Measurements from ENCODE around the gene CYP19A1.
"Not testable (repeated sequence)": the region's sequence is repeated elsewhere in the genome, so short reads cannot be mapped to it uniquely, and the experiment has no call there.

CYP19A1 gene

DNA sequence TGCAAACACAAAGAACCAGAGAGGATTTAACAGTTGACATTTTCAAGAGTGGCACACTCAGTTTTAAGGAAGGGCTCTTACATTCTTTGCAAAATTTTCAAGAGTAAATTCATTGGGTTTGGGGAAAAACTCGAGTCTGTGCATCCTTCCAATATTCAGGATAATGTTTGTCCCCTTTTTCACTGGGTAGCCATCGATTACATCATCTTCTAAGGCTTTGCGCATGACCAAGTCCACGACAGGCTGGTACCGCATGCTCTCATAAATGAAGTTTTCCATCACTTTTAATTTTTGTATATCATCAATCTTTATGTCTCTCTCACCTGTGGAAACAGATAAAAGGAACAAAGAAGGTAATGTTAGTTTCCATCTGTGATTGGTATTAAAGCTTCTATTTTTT is 126.2 kb downstream of the CYP19A1 start:
- no peak for DNase-seq (ENCODE audit: low read depth)

GRCh38 chr15:51205050-51205975 is 133.1 kb downstream of the CYP19A1 start:
- DNase-seq (ENCODE audit: low read depth): no peak

DNA sequence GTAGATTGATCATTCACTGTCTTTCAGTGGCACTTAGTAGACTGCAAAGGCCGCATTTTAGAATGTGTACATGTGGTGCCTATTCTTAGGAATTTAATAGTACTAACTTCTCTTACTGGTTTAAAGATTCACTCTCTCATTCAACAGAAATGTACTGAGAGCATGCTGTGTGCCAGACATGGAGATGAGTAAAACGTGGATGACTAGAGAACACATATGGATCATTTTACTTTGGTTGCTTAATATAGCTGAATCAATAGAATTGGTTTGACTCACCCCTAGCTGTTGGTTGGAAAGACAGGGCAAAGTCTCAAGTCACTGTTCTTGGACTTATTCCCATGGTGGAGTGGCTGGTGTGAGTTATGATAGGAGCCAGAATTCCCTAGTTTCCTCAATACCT is 134.6 kb downstream of the CYP19A1 start:
- DNase-seq (ENCODE audit: low read depth): no peak

GRCh38 chr15:51202783-51203182 is 135.6 kb downstream of the CYP19A1 start:
- no peak for DNase-seq (ENCODE audit: low read depth)

- DNase-seq (ENCODE audit: low read depth): no peak
These were observed 136.8 kb downstream of the CYP19A1 start for GRCh38 chr15:51201581-51201980.

- no peak for DNase-seq (ENCODE audit: low read depth)
These were observed 137.6 kb downstream of the CYP19A1 start for GRCh38 chr15:51200792-51201191.

GRCh38 chr15:51199541-51199940 is 138.9 kb downstream of the CYP19A1 start:
- DNase-seq (ENCODE audit: low read depth): no peak

DNA sequence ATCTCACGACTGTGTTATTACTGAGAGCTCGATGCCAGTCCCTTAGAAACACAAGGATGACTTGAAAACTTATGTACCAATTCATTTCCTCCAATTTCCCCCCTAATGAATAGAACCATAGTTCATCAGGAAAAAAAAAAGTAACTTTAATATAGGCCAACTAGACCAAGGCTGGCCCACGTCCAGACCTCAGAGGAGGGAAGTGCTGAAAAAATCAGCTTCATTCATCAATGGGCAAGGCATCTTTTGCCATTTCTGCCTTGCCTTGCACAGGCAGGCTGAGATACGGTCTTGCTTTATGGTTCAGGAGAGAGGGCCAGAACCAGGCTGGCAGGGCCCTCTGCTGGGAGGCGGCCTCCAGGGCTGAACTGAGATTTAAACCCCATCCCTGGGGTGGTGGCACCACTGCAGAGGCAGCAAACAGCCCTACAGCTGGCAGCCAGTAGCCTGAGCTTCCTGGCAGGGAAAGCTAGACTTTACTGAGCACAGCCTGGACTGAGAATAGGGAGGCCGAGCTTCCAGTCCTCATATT is 139.6 kb downstream of the CYP19A1 start:
- no peak for DNase-seq (ENCODE audit: low read depth)

- DNase-seq (ENCODE audit: low read depth): no peak
These were observed 142.9 kb downstream of the CYP19A1 start for GRCh38 chr15:51195459-51195858.

- DNase-seq (ENCODE audit: low read depth): no peak
These were observed 144.4 kb downstream of the CYP19A1 start for GRCh38 chr15:51193979-51194378.

DNA sequence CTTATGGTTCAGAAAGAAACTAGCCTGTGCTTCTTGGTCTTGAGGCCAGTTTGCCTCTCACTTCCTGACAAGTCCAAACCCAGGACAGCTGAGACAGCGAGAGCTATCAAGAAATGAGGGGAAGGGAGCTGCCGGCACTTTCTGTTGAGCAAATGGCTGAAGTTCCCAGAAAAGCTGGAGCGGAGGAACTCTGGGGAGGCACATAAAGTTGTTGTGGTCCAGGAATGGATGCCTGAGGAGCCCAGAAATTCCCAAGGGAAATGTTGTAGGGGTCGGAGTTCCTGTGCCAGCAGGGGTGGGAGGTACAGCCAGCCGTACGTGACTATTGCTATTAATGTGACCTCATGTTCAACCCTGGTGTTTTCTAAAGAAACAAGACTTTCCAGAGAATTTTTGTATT is 144.9 kb downstream of the CYP19A1 start:
- DNase-seq (ENCODE audit: low read depth): no peak

DNA sequence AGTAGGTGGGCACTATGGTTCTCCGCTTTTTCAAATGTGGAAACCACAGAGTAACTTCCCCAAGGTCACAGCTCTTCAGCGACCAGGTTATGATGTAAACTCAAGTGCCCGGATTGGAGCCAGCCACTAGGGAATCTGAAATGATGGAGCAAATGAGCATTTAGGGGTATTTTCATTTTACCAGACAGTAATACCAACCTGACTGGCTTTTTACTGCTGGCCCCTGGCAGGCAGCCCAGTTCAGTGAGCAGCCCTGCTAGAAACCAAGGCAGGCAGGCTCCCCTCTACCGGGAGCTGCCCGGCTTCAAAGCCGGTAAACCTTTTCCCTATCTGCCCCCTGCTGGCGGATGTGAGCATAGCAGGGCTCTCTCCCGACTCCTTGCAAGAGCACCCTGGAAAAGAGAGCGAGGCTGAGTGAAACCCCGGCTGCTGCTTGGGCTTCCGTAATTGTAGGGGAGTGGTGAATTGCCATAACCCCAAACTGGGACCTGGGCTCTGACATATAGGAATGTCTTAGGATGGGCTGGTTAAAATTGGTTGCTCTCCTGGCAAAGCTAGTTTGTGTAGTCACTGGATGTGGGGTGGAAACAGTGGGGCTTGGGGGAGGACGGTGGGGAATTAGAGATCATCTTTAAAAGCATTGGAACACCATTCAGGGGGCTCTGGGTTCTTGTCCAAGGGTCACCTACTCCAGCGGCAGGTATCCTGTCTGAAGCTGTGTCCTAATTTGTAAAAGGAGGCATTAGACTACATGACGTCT is 145.7 kb downstream of the CYP19A1 start:
- peak; percentile 50 for DNase-seq (ENCODE audit: low read depth)

GRCh38 chr15:51191766-51192165 is 146.6 kb downstream of the CYP19A1 start:
- no peak for DNase-seq (ENCODE audit: low read depth)

DNA sequence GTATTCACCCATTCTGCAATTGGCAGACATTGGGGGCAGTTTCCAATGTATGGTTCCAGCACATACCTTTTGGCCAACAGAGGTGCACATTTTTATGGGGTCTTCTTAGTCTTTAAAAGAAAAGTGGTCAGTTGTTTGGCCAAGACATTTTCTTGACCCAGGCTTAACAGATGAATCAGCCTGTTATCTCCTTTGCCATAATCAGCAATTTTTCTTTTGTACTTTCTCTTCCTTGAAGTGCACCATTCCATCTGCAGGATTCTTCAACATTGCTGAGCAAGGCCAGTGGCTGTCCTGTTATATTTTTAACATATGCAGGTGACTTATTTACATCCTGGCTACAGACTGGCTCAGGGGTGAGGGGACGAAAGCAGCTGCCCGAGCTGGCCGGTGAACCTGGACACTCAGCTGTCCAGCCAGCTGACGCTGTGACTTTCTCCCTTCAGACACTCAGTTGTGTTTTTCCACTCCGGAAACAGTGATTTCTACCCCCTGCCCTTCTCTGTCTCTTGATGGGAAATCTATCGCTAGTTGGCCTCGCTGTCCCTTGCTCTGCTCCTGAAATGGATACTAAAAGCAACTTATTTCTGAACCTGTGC is 147.2 kb downstream of the CYP19A1 start:
- no peak for DNase-seq (ENCODE audit: low read depth)

DNA sequence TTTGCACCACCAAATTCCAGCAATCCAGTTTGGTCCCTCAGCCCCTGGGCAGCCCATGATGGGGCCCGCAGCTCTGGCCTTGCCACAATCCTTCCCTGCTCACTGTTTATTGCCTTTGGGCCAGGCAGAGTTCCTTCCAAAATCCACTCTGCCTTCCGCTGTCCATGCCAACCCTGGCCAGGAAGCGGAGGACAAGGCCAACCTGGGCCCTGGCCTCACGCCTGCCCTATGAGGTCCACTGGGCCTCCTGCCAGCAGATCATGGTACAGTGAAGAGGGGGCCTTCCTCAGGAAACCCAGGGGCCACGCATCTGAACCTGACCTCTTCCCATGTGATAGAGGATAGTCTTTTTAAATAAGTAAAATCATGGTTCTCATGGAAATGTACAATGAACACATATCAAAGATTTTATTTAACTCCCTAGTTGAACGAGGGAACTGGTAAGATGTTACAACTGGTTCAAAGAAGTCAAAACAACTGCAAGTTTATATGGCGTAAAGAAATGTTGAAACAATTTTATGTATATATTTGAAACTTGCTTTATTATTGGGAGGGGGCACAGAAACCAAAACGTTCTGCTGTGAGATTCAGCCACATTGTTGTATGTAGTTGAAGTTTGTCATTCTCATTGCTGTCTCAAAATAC is 147.8 kb downstream of the CYP19A1 start:
- no peak for DNase-seq (ENCODE audit: low read depth)

DNA sequence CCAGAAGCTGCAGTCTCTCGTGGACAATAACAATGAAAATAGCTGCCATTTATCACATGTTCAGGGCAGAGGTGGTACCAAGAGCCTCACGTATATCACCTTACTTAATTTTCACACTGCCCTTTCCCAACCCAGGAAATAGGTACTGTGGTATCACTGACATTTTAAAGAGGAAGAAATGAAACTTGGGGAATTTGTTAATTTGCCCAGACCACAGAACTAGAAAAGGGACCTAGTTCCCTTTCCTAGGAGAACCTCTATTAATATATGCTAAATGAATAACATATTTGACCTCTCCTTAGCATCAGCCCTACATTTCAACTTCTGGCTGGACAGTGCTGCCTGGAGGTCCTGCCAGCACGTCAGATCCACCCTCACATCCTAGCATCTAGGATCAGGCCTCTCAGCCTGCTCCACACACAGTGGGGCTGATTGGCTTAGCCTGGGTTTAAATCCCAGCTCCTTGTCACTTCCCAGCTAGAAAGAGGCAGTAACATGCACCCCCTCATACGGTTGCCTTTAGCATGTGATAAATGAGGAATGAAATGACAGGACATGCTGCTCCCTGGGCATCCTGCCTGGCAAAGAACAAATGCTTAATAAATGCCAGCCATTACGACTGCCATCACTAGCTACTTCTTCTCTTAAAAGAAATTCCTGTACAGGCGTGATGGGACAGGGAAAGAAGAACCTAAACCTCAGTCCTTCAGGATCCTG is 148.6 kb downstream of the CYP19A1 start:
- no peak for DNase-seq (ENCODE audit: low read depth)

GRCh38 chr15:51188791-51189190 is 149.6 kb downstream of the CYP19A1 start:
- not testable (repeated sequence) for DNase-seq (ENCODE audit: low read depth)

DNA sequence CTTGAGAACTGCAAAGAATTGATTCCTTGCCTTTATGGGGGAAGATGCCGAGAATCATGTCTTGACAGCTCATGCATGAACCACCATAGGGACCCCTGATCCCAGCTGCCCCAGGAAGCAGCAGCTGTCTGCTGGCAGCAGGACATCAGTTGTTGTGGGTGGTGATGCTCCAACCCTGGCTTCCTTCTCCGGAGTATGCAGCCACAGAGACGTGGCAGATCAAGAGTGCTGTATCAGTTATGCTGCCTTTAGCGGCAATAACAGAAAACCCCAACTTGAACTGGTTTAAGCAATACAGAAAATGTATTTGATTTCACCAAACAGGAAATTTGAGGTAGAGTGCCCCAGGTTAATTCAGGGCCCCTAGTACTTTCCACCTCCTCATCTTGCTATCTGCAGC is 151.5 kb downstream of the CYP19A1 start:
- DNase-seq (ENCODE audit: low read depth): no peak

GRCh38 chr15:51186181-51186705 is 152.2 kb downstream of the CYP19A1 start:
- no peak for DNase-seq (ENCODE audit: low read depth)

DNA sequence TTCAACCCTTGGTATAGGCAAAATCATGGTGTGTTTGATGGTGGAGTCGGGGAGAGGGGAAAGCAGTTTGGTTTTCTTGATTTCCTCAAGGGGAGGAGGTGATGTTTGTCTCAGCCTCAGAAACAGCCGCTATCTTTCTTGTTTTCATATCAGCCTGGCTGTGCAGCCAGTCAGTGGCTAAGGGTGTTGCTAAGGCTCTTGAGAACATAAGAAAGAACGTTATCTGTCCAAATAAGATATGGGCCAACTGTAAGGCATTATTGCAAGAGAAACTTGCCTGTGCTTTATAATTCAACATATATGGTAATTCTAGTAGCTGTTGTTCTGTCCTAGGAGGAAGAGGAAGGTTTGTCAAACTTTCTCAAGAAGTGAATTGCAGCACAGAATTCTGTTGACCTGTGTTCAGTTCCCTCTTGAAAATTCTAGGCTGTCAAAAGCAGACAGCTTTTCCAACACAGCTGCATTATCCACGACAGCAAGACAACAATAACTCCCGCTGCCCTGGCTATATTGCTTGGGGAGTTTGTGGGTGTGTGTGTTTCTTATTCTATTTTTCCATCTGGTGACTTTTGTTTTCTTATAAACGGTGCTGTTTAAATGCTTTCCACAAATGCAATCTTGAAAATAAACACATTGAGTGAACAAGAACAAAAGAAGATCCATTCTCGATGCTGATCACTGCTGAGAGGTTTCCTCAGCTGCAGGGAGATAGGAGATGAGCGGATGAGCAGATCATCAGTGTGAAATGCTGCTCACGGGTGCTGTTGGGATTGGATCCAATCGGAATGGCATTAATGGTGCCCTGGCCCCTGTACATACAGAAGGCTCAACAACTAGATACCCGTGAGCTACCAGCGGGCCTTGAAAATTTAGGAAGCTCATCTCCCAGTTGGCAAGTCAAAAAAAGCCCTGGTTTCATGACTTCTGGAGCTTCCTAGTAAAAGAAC is 152.9 kb downstream of the CYP19A1 start:
- DNase-seq (ENCODE audit: low read depth): no peak
